HG03097 (cell line): Measurements from ENCODE around the gene PHTF1.

Source experiments
- ATAC-seq: cut with Tn5 transposase; IDR thresholded peaks from one replicate; pipeline ENCODE4 v1.9.1; 2021; ENCODE audit not compliant: unreplicated experiment, low FRiP score

PHTF1 gene

GRCh38 chr1:113674591-113674990 is 84.7 kb downstream of the PHTF1 start:
- ATAC-seq: no peak

GRCh38 chr1:113672491-113672890 is 86.8 kb downstream of the PHTF1 start:
- no peak for ATAC-seq

- no peak for ATAC-seq
Observed at GRCh38 chr1:113670650-113671049, 88.6 kb downstream of the PHTF1 start.

GRCh38 chr1:113669988-113670387 is 89.3 kb downstream of the PHTF1 start:
- no peak for ATAC-seq

GRCh38 chr1:113666126-113666525 is 93.2 kb downstream of the PHTF1 start:
- no peak for ATAC-seq

- ATAC-seq: no peak
Observed at GRCh38 chr1:113665071-113665470, 94.2 kb downstream of the PHTF1 start.

GRCh38 chr1:113663165-113663951 is 95.9 kb downstream of the PHTF1 start:
- no peak for ATAC-seq

GRCh38 chr1:113662101-113662500 is 97.2 kb downstream of the PHTF1 start:
- ATAC-seq: no peak

GRCh38 chr1:113660088-113660487 is 99.2 kb downstream of the PHTF1 start:
- ATAC-seq: no peak

- no peak for ATAC-seq
Observed at GRCh38 chr1:113659556-113659955, 99.7 kb downstream of the PHTF1 start.

GRCh38 chr1:113659035-113659434 is 100.3 kb downstream of the PHTF1 start:
- no peak for ATAC-seq

- no peak for ATAC-seq
Observed at GRCh38 chr1:113657556-113658063, 101.7 kb downstream of the PHTF1 start.

GRCh38 chr1:113657126-113657525 is 102.2 kb downstream of the PHTF1 start:
- no peak for ATAC-seq

GRCh38 chr1:113654883-113655282 is 104.4 kb downstream of the PHTF1 start:
- no peak for ATAC-seq

- ATAC-seq: no peak
Observed at GRCh38 chr1:113653741-113654140, 105.5 kb downstream of the PHTF1 start.

GRCh38 chr1:113652771-113653170 is 106.5 kb downstream of the PHTF1 start:
- ATAC-seq: no peak

GRCh38 chr1:113648478-113648877 is 110.8 kb downstream of the PHTF1 start:
- no peak for ATAC-seq

- ATAC-seq: no peak
Observed at GRCh38 chr1:113647164-113647563, 112.1 kb downstream of the PHTF1 start.
